ENCODE results near the gene CACNA2D4.
A peak's percentile ranks its signal among the peaks of the same experiment; 100 is the strongest.

Gene CACNA2D4

GRCh38 chr12:1935700-1936378 lies 17.4 kb upstream of the CACNA2D4 start:
- H3K4me1 ChIP-seq (ENCODE audit: low read length) = peaks cover 34% of the 10 kb centered on the region
- H3K4me2 ChIP-seq (ENCODE audit: low read length) = no peak overlapping the region
- no peak overlapping the region for H3K9ac ChIP-seq (ENCODE audit: low read length)

GRCh38 chr12:1935242-1935641 lies 16.8 kb upstream of the CACNA2D4 start:
- H3K4me1 ChIP-seq (ENCODE audit: low read length) = peaks cover 40% of the 10 kb centered on the region
- no peak for TF ChIP-seq EZH2phosphoT487 (IDR thresholded peaks at IDR 0.05; ENCODE audit: low read depth)
- TF ChIP-seq CTCF (IDR thresholded peaks at IDR 0.05; ENCODE audit: low read depth, low read length) = no peak
- 0 out of 2 replicates have a peak, but pooled peaks cover 2% of the 10 kb centered on the region for H3K27me3 ChIP-seq (ENCODE audit: low read depth, low read length)
- no peaks in the 10 kb centered on the region for H3K36me3 ChIP-seq (replicated peaks; ENCODE audit: low read depth, low read length)
- H4K20me1 ChIP-seq (ENCODE audit: insufficient read depth, low read length) = no peaks in the 10 kb centered on the region
- H3K27ac ChIP-seq (ENCODE audit: low read length) = no peak overlapping the region
- H2AFZ ChIP-seq (ENCODE audit: low read depth, low read length) = no peak overlapping the region
- no peak overlapping the region for H3K9ac ChIP-seq (ENCODE audit: low read length)
- no peaks in the 10 kb centered on the region for H3K9me3 ChIP-seq (ENCODE audit: insufficient read depth, low read length)
- H3K4me3 ChIP-seq (ENCODE audit: low read length) = no peak overlapping the region
- H3K4me2 ChIP-seq (ENCODE audit: low read length) = no peak overlapping the region
- no peaks in the 10 kb centered on the region for H3K79me2 ChIP-seq (ENCODE audit: low read length)

More at GRCh38 chr12:1935700-1936378, 17.4 kb upstream of the CACNA2D4 start:
- H3K9me3 ChIP-seq (ENCODE audit: insufficient read depth, low read length) = no peaks in the 10 kb centered on the region
- no peaks in the 10 kb centered on the region for H3K36me3 ChIP-seq (replicated peaks; ENCODE audit: low read depth, low read length)
- H2AFZ ChIP-seq (ENCODE audit: low read depth, low read length) = no peak overlapping the region
- H3K4me3 ChIP-seq (ENCODE audit: low read length) = no peak overlapping the region
- no peak overlapping the region for H3K27ac ChIP-seq (ENCODE audit: low read length)
- H3K79me2 ChIP-seq (ENCODE audit: low read length) = no peaks in the 10 kb centered on the region
- 0 out of 2 replicates have a peak, but pooled peaks cover 2% of the 10 kb centered on the region for H3K27me3 ChIP-seq (ENCODE audit: low read depth, low read length)
- no peaks in the 10 kb centered on the region for H4K20me1 ChIP-seq (ENCODE audit: insufficient read depth, low read length)
- TF ChIP-seq EZH2phosphoT487 (IDR thresholded peaks at IDR 0.05; ENCODE audit: low read depth) (no peak), CTCF (IDR thresholded peaks at IDR 0.05; ENCODE audit: low read depth, low read length) (no peak)

- no peak overlapping the region for H3K27ac ChIP-seq (ENCODE audit: low read length)
- H2AFZ ChIP-seq (ENCODE audit: low read depth, low read length) = no peak overlapping the region
- no peaks in the 10 kb centered on the region for H3K9me3 ChIP-seq (ENCODE audit: insufficient read depth, low read length)
- no peak overlapping the region for H3K4me2 ChIP-seq (ENCODE audit: low read length)
- H3K4me3 ChIP-seq (ENCODE audit: low read length) = no peak overlapping the region
- no peak overlapping the region for H3K9ac ChIP-seq (ENCODE audit: low read length)
- peaks cover 43% of the 10 kb centered on the region for H3K4me1 ChIP-seq (ENCODE audit: low read length)
- H3K36me3 ChIP-seq (replicated peaks; ENCODE audit: low read depth, low read length) = no peaks in the 10 kb centered on the region
- H4K20me1 ChIP-seq (ENCODE audit: insufficient read depth, low read length) = no peaks in the 10 kb centered on the region
- H3K27me3 ChIP-seq (ENCODE audit: low read depth, low read length) = 0 out of 2 replicates have a peak, but pooled peaks cover 2% of the 10 kb centered on the region
- TF ChIP-seq EZH2phosphoT487 (IDR thresholded peaks at IDR 0.05; ENCODE audit: low read depth) (no peak), CTCF (IDR thresholded peaks at IDR 0.05; ENCODE audit: low read depth, low read length) (no peak)
- H3K79me2 ChIP-seq (ENCODE audit: low read length) = no peaks in the 10 kb centered on the region
Observed at GRCh38 chr12:1934831-1935230, 16.4 kb upstream of the CACNA2D4 start.

DNA sequence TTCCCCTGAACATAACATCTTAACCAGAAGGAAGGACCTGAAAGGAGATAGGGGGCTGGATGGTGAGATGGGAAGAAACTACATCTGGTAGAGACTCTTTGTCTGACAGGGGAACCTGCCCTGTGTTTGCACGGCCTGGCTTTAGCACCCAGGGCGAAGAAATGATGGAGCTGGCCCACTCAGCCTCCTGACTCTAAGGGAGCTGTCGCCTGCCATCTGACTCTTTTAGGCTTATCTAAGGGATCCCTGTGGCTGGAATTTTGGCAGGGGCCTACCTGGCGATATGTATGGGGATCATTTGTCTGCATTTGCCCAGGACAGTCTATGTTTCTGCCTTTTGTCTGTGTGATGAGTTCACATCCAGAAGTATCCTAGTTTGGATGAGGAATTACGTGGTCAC lies 15.6 kb upstream of the CACNA2D4 start:
- H3K36me3 ChIP-seq (replicated peaks; ENCODE audit: low read depth, low read length) = no peaks in the 10 kb centered on the region
- H3K9me3 ChIP-seq (ENCODE audit: insufficient read depth, low read length) = no peaks in the 10 kb centered on the region
- no peak overlapping the region for H3K4me3 ChIP-seq (ENCODE audit: low read length)
- peaks cover 47% of the 10 kb centered on the region for H3K4me1 ChIP-seq (ENCODE audit: low read length)
- H3K27ac ChIP-seq (ENCODE audit: low read length) = no peak overlapping the region
- no peak overlapping the region for H2AFZ ChIP-seq (ENCODE audit: low read depth, low read length)
- H3K79me2 ChIP-seq (ENCODE audit: low read length) = no peaks in the 10 kb centered on the region
- H3K4me2 ChIP-seq (ENCODE audit: low read length) = peak overlapping the region; percentile 85
- TF ChIP-seq CTCF (IDR thresholded peaks at IDR 0.05; ENCODE audit: low read depth, low read length) (no peak), EZH2phosphoT487 (IDR thresholded peaks at IDR 0.05; ENCODE audit: low read depth) (no peak)
- H4K20me1 ChIP-seq (ENCODE audit: insufficient read depth, low read length) = no peaks in the 10 kb centered on the region
- no peak overlapping the region for H3K9ac ChIP-seq (ENCODE audit: low read length)
- 0 out of 2 replicates have a peak, but pooled peaks cover 2% of the 10 kb centered on the region for H3K27me3 ChIP-seq (ENCODE audit: low read depth, low read length)
